ENCODE data around the gene SCGB2B2.
A peak's percentile ranks its signal among the peaks of the same experiment; 100 is the strongest.
"Not testable (repeated sequence)": the region's sequence is repeated elsewhere in the genome, so short reads cannot be mapped to it uniquely, and the experiment has no call there.

The SCGB2B2 gene

GRCh38 chr19:34668690-34669089, 8.3 kb downstream of the SCGB2B2 start:
- DNase-seq (ENCODE audit: low spot score) = not testable (repeated sequence)

DNA sequence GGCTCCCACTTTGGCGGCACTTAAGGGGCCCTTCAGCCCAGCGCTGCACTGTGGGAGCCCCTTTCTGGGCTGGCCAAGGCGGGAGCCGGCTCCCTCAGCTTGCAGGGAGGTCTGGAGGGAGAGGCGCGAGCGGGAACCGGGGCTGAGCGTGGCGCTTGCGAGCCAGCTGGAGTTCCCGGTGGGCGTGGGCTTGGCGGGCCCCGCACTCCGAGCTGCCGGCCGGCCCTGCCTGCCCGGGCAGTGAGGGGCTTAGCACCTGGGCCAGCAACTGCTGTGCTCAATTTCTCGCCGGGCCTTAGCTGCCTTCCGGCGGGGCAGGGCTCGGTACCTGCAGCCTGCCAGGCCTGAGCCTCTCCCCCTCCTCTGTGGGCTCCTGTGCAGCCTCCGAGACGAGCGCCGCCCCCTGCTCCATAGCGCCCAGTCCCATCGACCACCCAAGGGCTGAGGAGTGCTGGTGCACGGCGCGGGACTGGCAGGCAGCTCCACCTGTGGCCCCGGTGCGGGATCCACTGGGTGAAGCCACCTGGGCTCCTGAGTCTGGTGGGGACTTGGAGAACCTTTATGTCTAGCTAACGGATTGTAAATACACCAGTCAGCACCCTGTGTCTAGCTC, 8.8 kb downstream of the SCGB2B2 start:
- not testable (repeated sequence) for DNase-seq (ENCODE audit: low spot score)

GRCh38 chr19:34667349-34668076, 9.4 kb downstream of the SCGB2B2 start:
- DNase-seq (ENCODE audit: low spot score) = peak; percentile 0

DNA sequence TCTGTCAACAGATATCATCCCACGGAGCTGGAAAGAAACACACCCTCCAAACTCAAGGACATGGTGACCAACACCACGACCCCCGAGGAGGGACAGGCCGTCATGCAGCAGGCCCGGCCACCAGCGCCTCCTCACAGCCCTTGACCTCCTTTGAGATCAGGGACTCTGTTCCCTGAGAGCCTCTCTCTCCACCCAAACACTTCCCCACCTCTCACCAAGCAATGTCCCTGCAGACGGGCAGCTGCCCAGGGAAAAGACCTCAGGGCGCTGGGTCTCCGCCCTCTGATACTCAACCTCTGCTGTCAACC, 10.0 kb downstream of the SCGB2B2 start:
- DNase-seq (ENCODE audit: low spot score) = no peak

GRCh38 chr19:34666200-34666957, 10.6 kb downstream of the SCGB2B2 start:
- DNase-seq (ENCODE audit: low spot score) = no peak

GRCh38 chr19:34665275-34665674, 11.7 kb downstream of the SCGB2B2 start:
- not testable (repeated sequence) for DNase-seq (ENCODE audit: low spot score)

- DNase-seq (ENCODE audit: low spot score) = no peak
Observed at GRCh38 chr19:34664870-34665269, 12.1 kb downstream of the SCGB2B2 start.

DNA sequence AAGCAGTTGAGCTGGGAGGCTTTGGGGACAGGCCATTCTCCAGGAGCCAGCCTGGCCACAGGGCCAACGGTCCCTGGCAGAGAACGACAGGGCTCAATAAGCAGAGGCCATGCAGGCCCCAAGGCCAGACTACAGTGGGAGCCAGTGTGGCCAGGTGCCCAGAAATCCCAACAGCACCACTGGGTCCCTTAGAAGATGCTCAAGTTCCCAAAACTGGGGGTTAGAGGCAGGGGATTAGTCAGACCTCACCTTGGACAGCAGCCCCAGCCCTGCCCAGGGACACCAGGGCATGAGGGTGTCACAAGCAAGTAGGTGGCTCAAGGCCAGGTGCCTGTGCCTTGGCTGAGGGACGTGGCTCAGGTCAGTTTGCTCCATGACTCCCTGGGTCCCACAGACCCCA, 12.8 kb downstream of the SCGB2B2 start:
- no peak for DNase-seq (ENCODE audit: low spot score)

DNA sequence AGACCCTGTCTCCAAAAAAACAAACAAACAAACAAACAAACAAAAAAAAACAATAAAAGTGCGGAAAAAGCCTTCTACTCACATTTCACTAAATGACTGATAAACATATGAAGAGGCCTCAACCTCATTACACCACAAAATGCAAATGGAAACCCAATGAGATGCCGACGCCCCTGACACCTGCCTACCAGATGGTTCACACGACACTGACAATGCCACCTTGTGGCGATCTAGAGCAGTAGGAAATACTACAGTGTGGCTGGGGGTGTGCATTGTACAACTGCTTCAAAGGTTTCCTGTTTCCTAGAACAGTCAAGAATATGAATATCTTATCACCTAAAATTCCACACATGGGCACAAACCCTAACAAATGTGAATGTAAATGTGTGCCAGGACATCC, 14.0 kb downstream of the SCGB2B2 start:
- DNase-seq (ENCODE audit: low spot score) = peak; percentile 61

DNA sequence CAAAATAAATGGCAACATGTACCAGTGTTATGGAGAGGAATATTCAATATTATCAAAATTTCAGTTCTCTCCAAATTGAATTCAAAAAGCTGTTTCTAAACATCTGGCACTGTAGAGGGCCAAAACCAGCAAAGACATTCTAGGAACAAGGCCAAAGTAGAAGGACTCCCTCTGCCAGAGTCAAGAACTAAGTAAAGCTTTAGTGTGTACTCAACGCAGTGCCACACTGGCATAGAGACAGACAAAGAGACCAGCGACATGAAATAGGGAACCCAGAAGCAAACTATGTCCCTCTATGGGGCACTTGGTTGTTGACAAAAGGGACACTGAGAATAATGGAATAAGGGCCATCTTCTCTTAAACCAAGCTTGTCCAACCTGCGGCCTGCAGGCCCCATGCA, 15.6 kb downstream of the SCGB2B2 start:
- DNase-seq (ENCODE audit: low spot score) = no peak

GRCh38 chr19:34655651-34656050, 21.3 kb downstream of the SCGB2B2 start:
- no peak for DNase-seq (ENCODE audit: low spot score)

GRCh38 chr19:34654796-34655195, 22.2 kb downstream of the SCGB2B2 start:
- no peak for DNase-seq (ENCODE audit: low spot score)

DNA sequence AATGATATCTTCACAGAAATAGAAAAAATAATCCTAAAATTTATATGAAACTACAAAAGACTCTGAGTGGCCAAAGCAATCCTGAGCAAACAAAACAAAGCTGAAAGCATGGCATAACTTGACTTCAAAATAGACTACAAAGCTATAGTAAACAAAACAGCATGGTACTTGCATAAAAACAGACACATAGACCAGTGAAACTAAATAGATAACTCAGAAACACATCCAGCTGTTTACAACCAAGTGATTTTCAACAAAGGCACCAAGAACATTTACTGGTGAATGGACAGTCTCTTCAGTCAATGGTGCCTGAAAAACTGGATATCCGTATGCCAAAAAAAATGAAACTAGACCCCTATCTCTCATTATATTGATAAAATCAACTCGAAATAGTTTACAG, 25.2 kb downstream of the SCGB2B2 start:
- DNase-seq (ENCODE audit: low spot score) = no peak

DNA sequence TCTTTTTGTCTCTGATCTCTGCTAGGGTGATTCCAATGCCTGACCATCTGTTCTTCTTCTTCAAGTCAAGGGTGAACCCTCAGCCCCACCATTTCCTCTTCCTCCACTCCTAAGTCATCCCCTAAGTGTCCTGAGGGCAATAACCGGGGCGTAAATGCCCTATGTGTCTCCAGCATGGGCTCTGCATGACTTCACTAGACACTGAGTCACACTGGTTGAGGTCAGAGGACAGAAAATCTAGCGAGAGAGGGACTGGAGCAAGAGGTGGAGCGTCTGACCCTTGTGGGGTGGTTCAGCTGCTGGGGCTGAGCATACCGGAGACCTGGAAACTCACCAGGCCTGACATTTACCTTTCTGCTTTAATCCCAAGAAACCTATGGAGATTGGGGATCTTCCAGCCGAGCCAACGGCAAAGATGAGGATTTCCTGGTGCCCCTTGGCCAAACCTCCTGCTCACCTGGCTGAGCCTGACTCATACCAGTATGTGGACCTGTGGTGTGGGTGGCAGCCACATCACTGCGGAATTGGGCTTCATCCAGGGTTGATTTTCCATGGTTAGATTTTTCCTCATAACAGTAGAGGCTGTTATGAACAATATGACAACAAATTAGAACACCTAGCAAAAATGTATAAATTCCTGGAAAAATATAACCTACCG, 26.9 kb downstream of the SCGB2B2 start:
- DNase-seq (ENCODE audit: low spot score) = no peak

- DNase-seq (ENCODE audit: low spot score) = no peak
Observed at GRCh38 chr19:34645551-34645950, 31.4 kb downstream of the SCGB2B2 start.

- DNase-seq (ENCODE audit: low spot score) = no peak
Observed at GRCh38 chr19:34644991-34645461, 31.9 kb downstream of the SCGB2B2 start.

- no peak for DNase-seq (ENCODE audit: low spot score)
Observed at GRCh38 chr19:34642241-34642640, 34.7 kb downstream of the SCGB2B2 start.

DNA sequence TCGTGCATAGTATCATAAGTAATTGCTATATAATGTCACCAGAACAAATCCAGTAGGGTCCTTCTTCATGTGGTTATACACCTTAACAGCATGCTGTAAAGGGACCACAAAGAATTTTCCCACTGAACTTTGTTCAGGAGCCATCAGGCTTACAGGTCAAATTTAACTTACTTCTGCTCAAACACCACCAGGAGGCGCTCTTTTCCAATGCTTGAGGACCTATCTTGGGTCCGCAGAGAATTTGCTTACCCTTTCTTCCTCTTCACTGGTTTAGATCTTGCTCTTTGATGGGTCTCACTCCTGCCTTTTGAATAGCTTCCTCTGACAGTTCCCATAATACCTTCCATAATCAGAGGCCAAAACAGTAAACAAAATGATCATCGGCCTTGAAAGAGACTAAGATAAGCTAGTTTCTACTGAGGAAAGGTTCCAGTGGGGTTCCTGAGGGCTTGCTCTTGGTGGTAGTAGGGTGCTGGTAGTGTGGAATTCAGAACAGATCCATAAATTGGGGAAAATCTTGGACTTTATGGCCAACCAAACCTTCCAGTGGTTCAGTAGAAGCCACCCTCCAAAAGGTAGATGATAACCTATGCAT, 37.4 kb downstream of the SCGB2B2 start:
- DNase-seq (ENCODE audit: low spot score) = peak; percentile 68

DNA sequence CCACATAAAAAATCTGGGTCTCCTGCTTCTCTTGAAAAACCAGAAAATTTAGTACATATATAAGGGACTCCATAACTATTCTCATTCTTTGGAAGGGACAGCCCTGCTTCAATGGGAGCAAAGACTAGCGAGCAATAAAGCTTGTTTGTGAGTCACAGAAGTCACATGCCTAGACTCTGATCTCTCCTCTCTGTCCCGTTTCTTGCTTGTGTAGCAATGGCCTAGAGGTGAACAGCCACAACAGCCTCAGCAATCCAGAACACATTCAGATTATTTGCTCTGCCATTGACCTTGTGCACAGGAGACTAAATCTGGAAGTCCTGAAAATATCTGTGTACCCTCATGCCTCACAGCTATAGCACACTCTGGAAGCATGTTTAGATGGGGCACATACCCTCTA, 43.2 kb downstream of the SCGB2B2 start:
- DNase-seq (ENCODE audit: low spot score) = no peak

Measured in CD4-positive, alpha-beta T cell treated with Interleukin-15 for 4 hours (primary cell).